GM12878 (cell line): ENCODE measurements around the gene RET. TPM values are rescaled to one million over a fixed set of nuclear protein-coding genes. Genes with fewer than 3 reads are reported as not detected.

Experiments
- ATAC-seq: fragments of 200-7000 bp; cut with Tn5 transposase; 3 replicates; pipeline ENCODE4 v1.9.1; 2020; ENCODE audit warnings: mild to moderate bottlenecking, moderate library complexity
- BruUV-seq: library from RNA; stranded (reverse); fragments of 400-500 nt; replicated peaks from 2 replicates; lab custom pipeline; 2021; lab: Mats Ljungman, UMichigan
- CTCF ChIA-PET: fragments of 300-600 bp; sonication (Branson Sonifier 250); formaldehyde crosslinking; extraction: SDS; loops from one replicate; lab custom pipeline; 2021; ENCODE audit warnings: inconsistent platforms; lab: Yijun Ruan, JAX
- POLR2A ChIA-PET: fragments of 350-600 bp; formaldehyde crosslinking; extraction: SDS; loops from one replicate; lab custom pipeline; 2021; ENCODE audit warnings: inconsistent platforms; lab: Charles Lee
- RAD21 ChIA-PET: fragments of 300-600 bp; sonication (Branson Sonifier 250); formaldehyde crosslinking; loops from one replicate; lab custom pipeline; 2023; ENCODE audit warnings: antibody characterized with exemption; ENCODE audit not compliant: unreplicated experiment; lab: Charles Lee
- SMC1A ChIA-PET: fragments of 300-600 bp; sonication (Branson Sonifier 250); formaldehyde crosslinking; loops from one replicate; lab custom pipeline; 2023; ENCODE audit not compliant: unreplicated experiment, uncharacterized antibody; lab: Charles Lee
- DNase-seq: peaks from one replicate; pipeline ENCODE4 v3.0.0-alpha.2; 2011; ENCODE audit warnings: low read depth, low spot score
- FAIRE-seq: peaks from 3 replicates; lab custom pipeline; 2011; peaks lifted over from hg19 to GRCh38; lab: Jason Lieb, UNC
- H2AFZ ChIP-seq: 2 replicates; pipeline ENCODE4 v1.6.0; 2011; ENCODE audit warnings: low read depth, low read length, control low read depth; ENCODE audit not compliant: control insufficient read depth
- H3K27ac ChIP-seq: 2 replicates; pipeline ENCODE4 v1.5.1; 2011; ENCODE audit warnings: control low read depth; ENCODE audit not compliant: control insufficient read depth, insufficient read depth
- H3K27me3 ChIP-seq, 2 experiments: replicated peaks in 1 of 2; 2 replicates each; pipeline versions ENCODE4 v1.6.0 to v1.6.1; 2011; ENCODE audit warnings: low read length in 1 of 2; ENCODE audit not compliant: control insufficient read depth in 2 of 2, insufficient read depth in 2 of 2
- H3K36me3 ChIP-seq, 2 experiments: 2 replicates each; pipeline ENCODE4 v1.5.1; 2011; ENCODE audit warnings: low read length in 1 of 2; ENCODE audit not compliant: control insufficient read depth in 2 of 2, insufficient read depth in 2 of 2
- H3K4me1 ChIP-seq: 2 replicates; pipeline ENCODE4 v1.6.1; 2011; ENCODE audit warnings: mild to moderate bottlenecking, low read length, moderate library complexity, mixed read lengths; ENCODE audit not compliant: control insufficient read depth, insufficient read depth
- H3K4me2 ChIP-seq: 2 replicates; pipeline ENCODE4 v1.6.0; 2011; ENCODE audit warnings: control low read depth; ENCODE audit not compliant: control insufficient read depth, insufficient read depth
- H3K4me3 ChIP-seq: fragments of 200-600 bp; sonication (generic); 2 replicates; pipeline ENCODE4 v1.5.1; 2016
- H3K79me2 ChIP-seq: 2 replicates; pipeline ENCODE4 v1.6.0; 2011; ENCODE audit warnings: low read length; ENCODE audit not compliant: control insufficient read depth, insufficient read depth
- H3K9ac ChIP-seq: 2 replicates; pipeline ENCODE4 v1.8.0; 2011; ENCODE audit warnings: low read length, control low read depth, mixed read lengths; ENCODE audit not compliant: control insufficient read depth, insufficient read depth
- H3K9me3 ChIP-seq: replicated peaks from 3 replicates; pipeline ENCODE4 v1.5.1; 2011; ENCODE audit warnings: mild to moderate bottlenecking, low read length; ENCODE audit not compliant: control insufficient read depth, insufficient read depth
- H4K20me1 ChIP-seq: 2 replicates; pipeline ENCODE4 v1.6.0; 2011; ENCODE audit not compliant: control insufficient read depth, insufficient read depth
- BHLHE40 ChIP-seq, 2 experiments: fragments of 450-650 bp in 1 of 2; IDR thresholded peaks; 2 replicates each; pipeline ENCODE4 v1.6.1; 2011 to 2017; ENCODE audit warnings: low read depth in 2 of 2, borderline replicate concordance in 1 of 2, improper control_type of control experiment in 1 of 2, low read length in 1 of 2, mild to moderate bottlenecking in 1 of 2
- CBX5 ChIP-seq: sonication (generic); IDR thresholded peaks from 2 replicates; pipeline ENCODE4 v1.6.1; 2016; ENCODE audit warnings: low read depth, moderate library complexity, mild to moderate bottlenecking, inconsistent platforms
- ELK1 ChIP-seq: IDR thresholded peaks from 2 replicates; pipeline ENCODE4 v1.6.1; 2012; ENCODE audit warnings: low read depth, low read length, improper control_type of control experiment
- ESRRA ChIP-seq: IDR thresholded peaks from 2 replicates; pipeline ENCODE4 v1.6.1; 2012; ENCODE audit warnings: mild to moderate bottlenecking, low read length, improper control_type of control experiment
- FOS ChIP-seq: IDR thresholded peaks from 3 replicates; pipeline ENCODE4 v1.6.1; 2011; ENCODE audit warnings: borderline replicate concordance; ENCODE audit not compliant: insufficient read length; ENCODE audit errors: extremely low read depth
- HDAC6 ChIP-seq: fragments of 200-600 bp; sonication (generic); IDR thresholded peaks from one replicate; pipeline ENCODE4 v1.8.0; 2017; ENCODE audit warnings: antibody characterized with exemption; ENCODE audit not compliant: unreplicated experiment
- KLF5 ChIP-seq: fragments of 450-650 bp; IDR thresholded peaks from 2 replicates; pipeline ENCODE4 v1.6.1; 2014; ENCODE audit warnings: mild to moderate bottlenecking; ENCODE audit not compliant: partially characterized antibody
- MXI1 ChIP-seq: fragments of 150-350 bp; IDR thresholded peaks from 2 replicates; pipeline ENCODE4 v1.6.1; 2011; ENCODE audit warnings: low read depth, mild to moderate bottlenecking, inconsistent platforms, low read length, improper control_type of control experiment
- PML ChIP-seq: IDR thresholded peaks from 2 replicates; pipeline ENCODE4 v1.6.1; 2012; ENCODE audit warnings: low read length, inconsistent platforms
- RAD51 ChIP-seq: fragments of 450-650 bp; IDR thresholded peaks from 2 replicates; pipeline ENCODE4 v1.6.1; 2016; ENCODE audit warnings: moderate library complexity, mild to moderate bottlenecking, inconsistent platforms
- RUNX3 ChIP-seq: IDR thresholded peaks from 2 replicates; pipeline ENCODE4 v1.6.1; 2012; ENCODE audit warnings: low read length, inconsistent platforms
- SIX5 ChIP-seq: IDR thresholded peaks from 2 replicates; pipeline ENCODE4 v1.6.1; 2011; ENCODE audit warnings: mild to moderate bottlenecking, low read depth, low read length, moderate library complexity; ENCODE audit not compliant: severe bottlenecking
- TCF3 ChIP-seq: IDR thresholded peaks from 2 replicates; pipeline ENCODE4 v1.6.1; 2012; ENCODE audit warnings: low read depth, mild to moderate bottlenecking, low read length, borderline replicate concordance; ENCODE audit not compliant: insufficient read depth
- USF1 ChIP-seq: IDR thresholded peaks from 2 replicates; pipeline ENCODE4 v1.6.1; 2011; ENCODE audit warnings: borderline replicate concordance, low read depth, mild to moderate bottlenecking, moderate library complexity, mixed read lengths, low read length; ENCODE audit not compliant: insufficient read depth; ENCODE audit errors: extremely low read length
- ZBTB40 ChIP-seq: fragments of 450-650 bp; IDR thresholded peaks from 2 replicates; pipeline ENCODE4 v1.6.1; 2016; ENCODE audit warnings: mild to moderate bottlenecking, moderate library complexity, borderline replicate concordance
- ZNF207 ChIP-seq: fragments of 450-650 bp; IDR thresholded peaks from 2 replicates; pipeline ENCODE4 v1.6.1; 2014; ENCODE audit warnings: antibody characterized with exemption, mild to moderate bottlenecking, borderline replicate concordance
- WGBS: methylation state at CpG from one replicate; pipeline ENCODE4 v1.1.6; 2016; ENCODE audit warnings: low lambda C conversion rate; ENCODE audit not compliant: insufficient replicate concordance, insufficient coverage; ENCODE audit errors: missing lambda C conversion rate; 5-methylcytosine and 5-hydroxymethylcytosine counted together
- in situ Hi-C: fragments of 300-500 bp; cut with MboI; formaldehyde crosslinking; loops from 9 replicates; pipeline ENCODE4 v1.14.3; 2018; ENCODE audit warnings: mixed read lengths
- intact Hi-C: fragments of 100-400 bp; cut with micrococcal nuclease; formaldehyde crosslinking; loops from one replicate; pipeline ENCODE4 v1.14.2; 2022; ENCODE audit not compliant: unreplicated experiment
- polyA plus RNA-seq, 11 experiments: library from polyadenylated mRNA; depleted of rRNA in 4 of 11; unstranded in 6 of 11; stranded (reverse) in 5 of 11; fragments of >200 nt; fragmentation: Nextera tagmentation in 4 of 11; fragmentation: Illumina TruSeq in 1 of 11; extraction: Ambion mirVana in 4 of 11; extraction: Trizol in 1 of 11; gene quantifications; 1 replicate in 1 of 11; 2 replicates in 10 of 11; pipeline versions ENCODE4 v1.2.1 to v1.2.3, GENCODE V29; 2011 to 2016; ENCODE audit warnings: inconsistent platforms in 2 of 11, missing spikeins in 2 of 11, low read depth in 1 of 11
- total RNA-seq, 4 experiments: library from RNA; depleted of rRNA in 3 of 4; stranded (reverse); fragments of >200 nt in 3 of 4; fragmentation: Illumina TruSeq in 1 of 4; extraction: Trizol in 1 of 4; gene quantifications; 2 replicates each; pipeline versions ENCODE4 v1.2.1 to v1.2.3, GENCODE V29; 2013 to 2021

RET gene
- total and polyA plus RNA-seq, 10 of the 15 experiments (the other 5 are each of a cell fraction or from before 2014, with no cell fraction given): not detected

- Histone ChIP-seq H3K36me3 (no peaks in the 10 kb centered on the region), H3K27ac (no peak overlapping the region), H3K79me2 (no peaks in the 10 kb centered on the region), H2AFZ (no peak overlapping the region), H3K4me2 (no peak overlapping the region), H3K9me3 (no peaks in the 10 kb centered on the region), H3K4me3 (no peak overlapping the region), H3K27me3 (no peaks in the 10 kb centered on the region), H4K20me1 (no peaks in the 10 kb centered on the region), H3K4me1 (no peaks in the 10 kb centered on the region), H3K9ac (no peak overlapping the region)
- 20% methylated on average over 8 of the region's 15 CpGs for WGBS
- SMC1A ChIA-PET: no interaction called here
- no peak for FAIRE-seq
- CTCF ChIA-PET: interaction anchor here (0.6 kb wide), 1 partner anchor 36 kb away, joined by 3 read pairs; no protein-coding TSS in a partner anchor
- in situ Hi-C loops (no loop called here), intact Hi-C loops (no loop called here)
- RAD21 ChIA-PET: interaction anchor here (0.6 to 1.1 kb wide), 2 partner anchors 24 to 1453 kb away, joined by 3 read pairs; no protein-coding TSS in a partner anchor
- ATAC-seq: no peak
- no TSS peak for BruUV-seq
- DNase-seq: no peak
- POLR2A ChIA-PET: no interaction called here
- no peak for TF ChIP-seq BHLHE40 (IDR thresholded peaks at IDR 0.05; ENCODE audit: borderline replicate concordance in 1 of 2, low read depth in 2 of 2, low read length in 1 of 2)
- TF ChIP-seq RUNX3: no peak
- TF ChIP-seq ESRRA: no peak
- TF ChIP-seq PML: no peak
- TF ChIP-seq ZBTB40: no peak
- TF ChIP-seq KLF5: no peak
- no peak for TF ChIP-seq USF1
- TF ChIP-seq SIX5: no peak
- no peak for TF ChIP-seq HDAC6
- no peak for TF ChIP-seq FOS
- no peak for TF ChIP-seq RAD51
- TF ChIP-seq CBX5: no peak
- no peak for TF ChIP-seq TCF3
- no peak for TF ChIP-seq ELK1
- TF ChIP-seq ZNF207: no peak
- TF ChIP-seq MXI1: no peak
Observed at GRCh38 chr10:43038783-43039623, 37.9 kb upstream of the RET start.
